Osteoblast (primary cell): ENCODE measurements around the gene TMEM63C. TPM values are rescaled to one million over a fixed set of nuclear protein-coding genes. Genes with fewer than 3 reads are reported as not detected.

Experiments
- DNase-seq: peaks from one replicate; pipeline ENCODE4 v3.0.0; 2011; ENCODE audit warnings: low spot score, mixed read lengths; ENCODE audit not compliant: insufficient read length; ENCODE audit errors: missing footprints
- H2AFZ ChIP-seq: 2 replicates; pipeline ENCODE4 v1.6.0; 2011; ENCODE audit warnings: mild to moderate bottlenecking, low read length
- H3K27ac ChIP-seq: 2 replicates; pipeline ENCODE4 v1.5.1; 2011; ENCODE audit warnings: mild to moderate bottlenecking, low read depth, low read length, moderate library complexity
- H3K27me3 ChIP-seq: 2 replicates; pipeline ENCODE4 v1.6.0; 2012; ENCODE audit warnings: mild to moderate bottlenecking, control low read depth, inconsistent platforms, low read length, moderate library complexity; ENCODE audit not compliant: insufficient read depth
- H3K36me3 ChIP-seq: 2 replicates; pipeline ENCODE4 v1.5.1; 2011; ENCODE audit warnings: mild to moderate bottlenecking, low read length, control low read depth, moderate library complexity; ENCODE audit not compliant: insufficient read depth
- H3K4me1 ChIP-seq: 2 replicates; pipeline ENCODE4 v1.5.1; 2011; ENCODE audit warnings: mild to moderate bottlenecking, low read length, control low read depth, moderate library complexity; ENCODE audit not compliant: insufficient read depth
- H3K4me2 ChIP-seq: 2 replicates; pipeline ENCODE4 v1.6.0; 2011; ENCODE audit warnings: mild to moderate bottlenecking, low read length; ENCODE audit not compliant: insufficient read depth
- H3K4me3 ChIP-seq: fragments of 200-600 bp; sonication (generic); 3 replicates; pipeline ENCODE4 v1.5.1; 2012; ENCODE audit warnings: mild to moderate bottlenecking, low read length, inconsistent platforms; ENCODE audit not compliant: insufficient read depth
- H3K79me2 ChIP-seq: 2 replicates; pipeline ENCODE4 v1.6.0; 2012; ENCODE audit warnings: mild to moderate bottlenecking, low read length, control low read depth, inconsistent platforms; ENCODE audit not compliant: insufficient read depth
- H3K9me3 ChIP-seq: 2 replicates; pipeline ENCODE4 v1.5.1; 2011; ENCODE audit warnings: low read depth, low read length, control low read depth
- H4K20me1 ChIP-seq: 2 replicates; pipeline ENCODE4 v1.6.0; 2012; ENCODE audit warnings: mild to moderate bottlenecking, low read length, control low read depth; ENCODE audit not compliant: insufficient read depth
- total RNA-seq: library from RNA; depleted of rRNA; stranded (reverse); fragments of >200 nt; gene quantifications from 2 replicates; pipeline ENCODE4 v1.2.3, GENCODE V29; 2012
- TF ChIP-seq, protein P1 (sequence below): IDR thresholded peaks from 2 replicates; pipeline ENCODE4 v1.5.1; 2011; ENCODE audit warnings: mild to moderate bottlenecking, low read depth, low read length, moderate library complexity; ENCODE audit errors: extremely low read depth

TMEM63C gene
- total RNA-seq, 1 donor, result 0.72 TPM

DNA sequence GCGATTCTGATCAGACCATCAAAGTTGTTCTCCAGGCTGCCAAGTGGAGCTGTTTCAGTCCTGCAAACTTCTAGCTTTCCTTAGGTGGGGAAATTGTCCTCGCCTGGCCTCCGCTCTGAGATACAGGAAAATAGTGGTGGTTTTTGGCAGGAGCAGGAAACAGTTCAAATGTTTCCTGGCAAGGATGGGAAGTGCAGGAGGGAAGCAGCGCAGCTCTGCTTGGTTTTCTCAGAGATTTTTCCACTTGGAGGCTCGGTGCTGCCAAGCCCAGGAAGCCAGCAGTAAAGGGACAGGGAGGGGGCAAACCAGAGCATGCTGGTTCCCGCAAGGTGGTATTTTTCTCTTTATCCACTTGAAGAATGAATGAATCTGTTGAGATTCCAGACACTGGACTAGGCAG, 17.0 kb downstream of the TMEM63C start:
- H3K27ac ChIP-seq, result no peak overlapping the region
- peaks cover 5% of the 10 kb centered on the region for H3K27me3 ChIP-seq
- no peaks in the 10 kb centered on the region for H4K20me1 ChIP-seq
- H3K4me2 ChIP-seq, result no peak overlapping the region
- H3K4me1 ChIP-seq, result no peaks in the 10 kb centered on the region
- no peak overlapping the region for H3K4me3 ChIP-seq
- H3K9me3 ChIP-seq, result no peaks in the 10 kb centered on the region
- no peak overlapping the region for H2AFZ ChIP-seq
- H3K79me2 ChIP-seq, result no peaks in the 10 kb centered on the region
- H3K36me3 ChIP-seq, result no peaks in the 10 kb centered on the region
- TF ChIP-seq, protein P1, sequence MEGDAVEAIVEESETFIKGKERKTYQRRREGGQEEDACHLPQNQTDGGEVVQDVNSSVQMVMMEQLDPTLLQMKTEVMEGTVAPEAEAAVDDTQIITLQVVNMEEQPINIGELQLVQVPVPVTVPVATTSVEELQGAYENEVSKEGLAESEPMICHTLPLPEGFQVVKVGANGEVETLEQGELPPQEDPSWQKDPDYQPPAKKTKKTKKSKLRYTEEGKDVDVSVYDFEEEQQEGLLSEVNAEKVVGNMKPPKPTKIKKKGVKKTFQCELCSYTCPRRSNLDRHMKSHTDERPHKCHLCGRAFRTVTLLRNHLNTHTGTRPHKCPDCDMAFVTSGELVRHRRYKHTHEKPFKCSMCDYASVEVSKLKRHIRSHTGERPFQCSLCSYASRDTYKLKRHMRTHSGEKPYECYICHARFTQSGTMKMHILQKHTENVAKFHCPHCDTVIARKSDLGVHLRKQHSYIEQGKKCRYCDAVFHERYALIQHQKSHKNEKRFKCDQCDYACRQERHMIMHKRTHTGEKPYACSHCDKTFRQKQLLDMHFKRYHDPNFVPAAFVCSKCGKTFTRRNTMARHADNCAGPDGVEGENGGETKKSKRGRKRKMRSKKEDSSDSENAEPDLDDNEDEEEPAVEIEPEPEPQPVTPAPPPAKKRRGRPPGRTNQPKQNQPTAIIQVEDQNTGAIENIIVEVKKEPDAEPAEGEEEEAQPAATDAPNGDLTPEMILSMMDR, result no peak
- no peak for DNase-seq

DNA sequence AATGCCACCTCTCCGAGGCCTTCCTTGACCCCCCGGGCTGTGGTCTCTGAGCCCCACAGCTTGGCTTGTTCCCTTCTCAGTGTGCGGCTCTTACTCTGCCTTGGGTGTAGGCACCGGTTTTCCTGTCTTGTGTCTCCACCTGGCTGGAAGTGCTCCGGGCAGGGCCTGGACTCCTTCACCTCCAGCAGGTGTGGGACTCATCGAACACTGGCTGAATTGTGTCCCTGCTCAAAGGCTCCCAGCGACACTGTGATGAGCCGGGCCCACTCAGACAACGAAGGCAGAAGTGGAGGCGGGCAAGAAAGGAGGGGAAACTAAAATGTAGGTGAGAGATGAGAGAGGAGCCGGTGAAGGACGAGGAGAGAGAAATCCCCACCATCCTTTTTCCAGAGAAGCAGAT, 18.0 kb downstream of the TMEM63C start:
- DNase-seq, result no peak
- Histone ChIP-seq H3K79me2 (no peaks in the 10 kb centered on the region), H3K4me2 (no peak overlapping the region), H3K27me3 (peaks cover 5% of the 10 kb centered on the region), H3K9me3 (no peaks in the 10 kb centered on the region), H2AFZ (no peak overlapping the region), H3K4me1 (no peaks in the 10 kb centered on the region), H3K36me3 (no peaks in the 10 kb centered on the region), H3K27ac (no peak overlapping the region), H3K4me3 (no peak overlapping the region), H4K20me1 (no peaks in the 10 kb centered on the region)
- TF ChIP-seq, protein P1, result no peak

GRCh38 chr14:77200406-77200985, 18.9 kb downstream of the TMEM63C start:
- Histone ChIP-seq H3K27me3 (peaks cover 2% of the 10 kb centered on the region), H3K79me2 (no peaks in the 10 kb centered on the region), H3K4me2 (no peak overlapping the region), H3K9me3 (no peaks in the 10 kb centered on the region), H2AFZ (no peak overlapping the region), H3K4me1 (no peaks in the 10 kb centered on the region), H4K20me1 (no peaks in the 10 kb centered on the region), H3K4me3 (no peak overlapping the region), H3K27ac (no peak overlapping the region), H3K36me3 (no peaks in the 10 kb centered on the region)
- TF ChIP-seq, protein P1, result no peak
- no peak for DNase-seq

DNA sequence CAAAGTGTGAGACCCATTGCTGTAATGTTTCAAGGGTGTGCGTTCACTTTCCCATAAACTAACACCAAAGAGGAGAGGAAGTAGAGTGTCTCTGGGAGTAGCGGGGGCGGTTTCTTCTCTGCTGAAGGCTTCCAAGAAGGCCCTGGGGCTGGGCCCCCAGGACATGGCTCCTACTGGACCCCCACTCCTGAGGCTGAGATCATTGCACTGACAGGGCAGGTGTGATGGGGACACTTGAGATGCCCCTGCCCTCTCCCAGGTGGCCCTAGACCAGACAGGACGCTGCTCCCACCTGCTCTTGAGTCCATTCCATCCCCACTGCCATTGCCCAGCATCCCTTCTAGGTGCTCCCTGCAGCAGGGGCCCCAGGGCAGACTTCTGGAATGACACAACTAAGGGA, 20.1 kb downstream of the TMEM63C start:
- Histone ChIP-seq H3K36me3 (no peaks in the 10 kb centered on the region), H3K79me2 (no peaks in the 10 kb centered on the region), H3K4me2 (no peak overlapping the region), H3K9me3 (no peaks in the 10 kb centered on the region), H3K27ac (no peak overlapping the region), H4K20me1 (no peaks in the 10 kb centered on the region), H3K4me3 (no peak overlapping the region), H3K27me3 (no peaks in the 10 kb centered on the region), H2AFZ (no peak overlapping the region), H3K4me1 (no peaks in the 10 kb centered on the region)
- DNase-seq, result no peak
- TF ChIP-seq, protein P1, result no peak
